ENCODE data around the gene UCKL1. TPM values are rescaled to one million over a fixed set of nuclear protein-coding genes. Genes with fewer than 3 reads are reported as not detected.
"Not testable (repeated sequence)": the region's sequence is repeated elsewhere in the genome, so short reads cannot be mapped to it uniquely, and the experiment has no call there.

The UCKL1 gene
- total RNA-seq, 2 donors from 2014 or later: 20.8 to 22.0 TPM

DNA sequence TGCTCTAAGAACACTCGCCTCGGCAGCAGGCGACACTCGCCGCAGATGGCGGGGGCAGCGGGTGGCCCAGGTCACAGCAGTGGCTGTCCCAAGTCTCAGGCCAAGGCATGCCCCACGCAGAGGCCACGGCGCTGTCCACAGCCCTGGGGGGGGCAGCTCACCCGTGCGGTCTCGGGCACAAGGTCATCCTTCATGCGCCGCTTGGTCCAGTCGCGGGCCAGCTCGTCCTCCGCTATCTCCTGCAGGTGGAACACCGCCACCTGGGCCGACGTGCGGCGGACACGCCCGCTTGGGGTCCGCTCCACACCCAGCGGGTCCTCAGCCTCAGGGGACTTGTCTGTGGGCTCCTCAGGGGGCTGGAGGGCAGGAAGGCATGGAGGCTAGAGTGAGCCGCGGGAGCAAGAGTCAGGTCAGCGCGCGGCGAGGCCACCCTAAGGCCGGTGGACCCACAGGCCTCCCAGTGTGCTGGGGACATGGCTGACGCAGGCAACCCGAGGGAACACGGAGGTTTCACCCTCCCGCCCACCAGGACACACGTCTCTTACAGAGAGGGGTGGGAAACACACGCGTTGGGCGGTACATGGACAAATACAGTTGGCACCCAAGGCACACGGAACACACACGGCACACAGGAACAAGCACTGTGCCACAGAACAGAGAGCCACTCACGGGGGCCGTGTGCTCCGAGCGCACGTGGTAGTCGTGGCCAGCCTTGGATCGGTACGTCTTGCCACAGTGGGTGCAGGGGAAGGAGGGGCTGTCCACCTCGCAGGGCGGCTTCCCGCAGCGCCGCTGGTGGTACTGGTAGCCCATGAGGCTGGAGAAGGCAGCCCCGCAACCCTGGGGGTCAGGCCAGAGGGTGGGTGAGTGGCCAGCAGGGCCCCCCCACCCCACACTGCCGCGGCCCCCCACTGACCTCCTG is 6.5 kb upstream of the UCKL1 start:
- intact Hi-C loops (cut with DNase I): no loop called here
- DNase-seq (ENCODE audit: low spot score): peak; percentile 81

DNA sequence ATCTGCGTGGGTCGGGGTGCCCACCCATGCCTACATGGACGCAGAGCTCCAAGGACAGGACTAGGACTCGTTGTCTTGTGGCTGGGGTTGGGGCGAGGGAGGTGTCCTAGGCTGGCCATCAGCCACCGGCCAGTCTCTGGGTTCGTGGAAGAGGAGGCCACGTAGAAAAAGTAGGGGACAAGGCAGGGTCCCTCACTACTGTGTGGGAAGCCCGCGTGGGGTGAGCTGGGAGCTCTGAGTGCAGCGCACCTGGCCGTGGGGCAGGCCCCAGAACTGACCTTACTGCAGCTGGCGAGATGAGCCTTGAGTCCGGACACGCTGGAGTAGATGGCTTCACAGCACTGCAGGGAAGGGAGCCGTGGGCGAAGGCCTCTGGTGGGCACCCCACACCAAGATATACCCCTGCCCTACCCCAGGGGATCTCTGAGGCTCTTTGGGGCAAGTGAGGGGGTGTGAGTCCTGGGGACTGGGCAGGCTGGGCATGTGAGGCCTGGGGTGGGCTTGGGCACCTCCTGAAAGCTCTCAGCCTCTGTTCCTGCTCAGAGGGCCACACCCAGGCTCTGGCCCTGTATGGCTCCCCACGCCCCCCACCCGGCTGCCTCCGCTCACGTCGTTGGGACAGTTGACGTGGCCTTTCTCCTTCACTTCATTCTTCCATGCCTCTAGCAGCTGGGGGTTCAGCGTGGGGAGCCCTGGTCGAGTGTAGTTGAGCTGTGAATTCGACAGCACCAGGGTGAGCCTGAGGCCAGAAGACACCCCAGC is 5.6 kb upstream of the UCKL1 start:
- intact Hi-C loops (cut with DNase I): no loop called here
- DNase-seq (ENCODE audit: low spot score): peak; percentile 79

GRCh38 chr20:63960654-63961621 is 4.7 kb upstream of the UCKL1 start:
- intact Hi-C loops (cut with DNase I); DNase-seq (ENCODE audit: low spot score): not testable (repeated sequence)

GRCh38 chr20:63959699-63960075 is 3.5 kb upstream of the UCKL1 start:
- intact Hi-C loops (cut with DNase I): no loop called here
- no peak for DNase-seq (ENCODE audit: low spot score)

- intact Hi-C loops (cut with DNase I): no loop called here
- DNase-seq (ENCODE audit: low spot score): no peak
These were observed 2.9 kb upstream of the UCKL1 start for GRCh38 chr20:63958964-63959698.

DNA sequence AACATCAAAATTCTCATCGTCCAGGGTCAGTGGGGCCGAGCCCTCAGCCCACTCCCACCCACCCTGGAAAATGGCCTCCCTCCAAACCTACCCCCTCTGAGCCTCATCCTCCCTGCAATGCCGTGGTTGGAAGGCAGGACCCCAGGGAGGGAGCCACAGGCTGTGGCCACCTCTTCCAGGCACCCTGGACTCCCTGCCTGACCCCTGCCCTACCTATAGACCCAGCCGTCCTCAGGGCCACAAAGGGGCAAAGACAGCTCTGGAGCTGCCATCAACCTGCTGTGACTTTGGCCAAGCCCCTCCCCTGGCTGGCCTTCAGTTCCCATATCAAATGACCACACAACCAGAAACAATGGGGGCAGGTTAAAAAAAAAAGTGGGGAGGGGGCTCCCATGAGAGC is 2.3 kb upstream of the UCKL1 start:
- no peak for DNase-seq (ENCODE audit: low spot score)
- intact Hi-C loops (cut with DNase I): no loop called here

DNA sequence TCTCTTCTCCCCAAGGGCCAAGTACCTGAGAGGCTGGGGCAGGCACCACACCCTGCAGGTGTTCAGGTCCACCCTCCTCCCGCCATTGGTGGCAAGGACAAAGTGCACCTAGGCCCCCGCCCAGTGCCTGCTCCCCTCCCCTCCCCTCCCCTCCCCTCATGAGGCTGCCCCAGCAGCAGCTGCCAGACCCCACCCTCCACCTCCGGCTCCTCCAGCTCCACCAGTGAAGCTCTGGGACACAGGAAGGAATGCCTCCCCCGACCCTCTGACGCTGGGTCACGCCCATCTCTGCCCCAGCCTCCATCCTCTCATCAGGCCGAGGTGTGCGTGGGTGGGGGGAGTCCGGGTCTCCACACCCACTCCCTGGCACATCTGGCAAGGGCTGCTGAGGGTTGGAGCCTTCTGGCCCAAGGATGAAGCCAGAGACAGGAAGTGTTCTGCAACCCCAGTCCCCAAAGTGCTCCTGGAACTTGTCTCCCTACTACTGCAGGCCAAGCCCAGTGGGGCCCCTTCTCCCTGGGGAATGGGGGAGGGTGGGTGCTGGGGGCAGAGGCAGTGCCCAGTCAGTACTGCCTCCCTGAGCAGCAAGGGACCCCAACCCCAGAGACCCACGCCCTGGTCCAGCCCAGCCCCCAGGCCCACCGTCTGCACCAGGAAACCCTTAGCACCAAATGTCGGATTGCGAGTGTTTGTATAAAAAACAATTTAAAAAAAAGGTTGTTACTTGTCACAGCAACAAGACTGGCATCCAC is 1.6 kb upstream of the UCKL1 start:
- intact Hi-C loops (cut with DNase I): no loop called here
- no peak for DNase-seq (ENCODE audit: low spot score)

- DNase-seq (ENCODE audit: low spot score): no peak
- intact Hi-C loops (cut with DNase I): no loop called here
These were observed 931 bp upstream of the UCKL1 start for GRCh38 chr20:63957004-63957689.

- no peak for DNase-seq (ENCODE audit: low spot score)
- intact Hi-C loops (cut with DNase I): no loop called here
These were observed 418 bp upstream of the UCKL1 start for GRCh38 chr20:63956664-63957003.

DNA sequence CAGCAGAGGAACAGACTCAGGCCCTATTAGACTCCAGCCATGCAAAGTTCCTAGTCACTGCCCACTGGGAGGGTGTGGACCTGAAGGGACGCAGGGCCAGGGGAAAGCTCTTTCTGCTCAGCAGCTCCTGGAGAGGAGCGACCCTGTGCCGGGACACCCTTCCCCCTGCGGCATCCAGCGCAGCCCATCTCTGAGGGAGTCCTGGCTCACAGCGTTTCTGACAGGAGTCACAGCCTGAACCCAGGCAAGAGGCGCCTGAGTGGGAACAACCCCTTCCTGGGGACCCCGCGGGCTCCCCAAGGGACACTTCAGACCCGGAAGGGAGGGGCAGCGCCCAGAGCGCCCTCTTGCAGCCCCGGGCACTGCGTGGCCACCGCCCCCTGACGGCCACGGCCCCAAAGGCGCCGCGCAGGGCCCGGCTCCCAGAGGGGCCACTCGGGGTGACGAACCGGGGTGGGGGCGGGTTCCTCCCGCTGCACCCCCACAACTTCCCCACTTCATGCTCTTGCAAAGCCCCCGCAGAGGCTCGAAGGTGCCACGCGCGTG is 862 bp downstream of the UCKL1 start:
- DNase-seq (ENCODE audit: low spot score): no peak
- intact Hi-C loops (cut with DNase I): no loop called here

DNA sequence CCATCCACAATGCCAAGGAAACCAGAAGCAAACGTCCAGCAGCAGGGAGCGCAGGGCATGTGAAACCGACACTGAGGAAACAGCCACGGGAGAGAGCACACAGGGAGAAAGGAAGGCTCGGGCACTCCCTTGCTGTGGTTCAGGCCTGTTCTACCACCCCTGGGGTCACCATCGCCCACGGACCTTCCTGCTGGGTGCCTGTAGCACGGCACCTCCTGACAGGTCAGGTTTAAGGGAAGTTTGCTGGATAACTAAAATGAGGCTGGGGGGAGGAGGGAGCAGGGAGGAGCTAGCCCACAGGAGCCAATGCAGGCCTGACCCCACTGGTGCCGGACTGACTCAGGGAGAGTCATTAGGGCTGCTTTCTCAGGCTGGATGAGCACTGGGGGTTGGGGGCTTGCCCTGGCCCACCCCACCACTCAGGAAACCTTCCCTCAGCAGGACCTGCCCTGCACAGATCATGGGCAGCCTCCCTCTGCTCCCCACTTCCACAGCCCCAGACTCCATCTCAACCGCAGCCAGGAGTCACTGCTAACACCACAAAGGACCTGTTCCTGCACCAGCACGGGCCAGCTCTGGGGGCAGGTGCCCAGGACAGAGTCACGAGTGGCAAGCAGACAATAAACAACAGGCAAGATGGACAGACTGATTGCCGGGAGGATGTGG is 2.3 kb downstream of the UCKL1 start:
- intact Hi-C loops (cut with DNase I): no loop called here
- DNase-seq (ENCODE audit: low spot score): no peak

- no peak for DNase-seq (ENCODE audit: low spot score)
- intact Hi-C loops (cut with DNase I): no loop called here
These were observed 3.4 kb downstream of the UCKL1 start for GRCh38 chr20:63952769-63953168.

DNA sequence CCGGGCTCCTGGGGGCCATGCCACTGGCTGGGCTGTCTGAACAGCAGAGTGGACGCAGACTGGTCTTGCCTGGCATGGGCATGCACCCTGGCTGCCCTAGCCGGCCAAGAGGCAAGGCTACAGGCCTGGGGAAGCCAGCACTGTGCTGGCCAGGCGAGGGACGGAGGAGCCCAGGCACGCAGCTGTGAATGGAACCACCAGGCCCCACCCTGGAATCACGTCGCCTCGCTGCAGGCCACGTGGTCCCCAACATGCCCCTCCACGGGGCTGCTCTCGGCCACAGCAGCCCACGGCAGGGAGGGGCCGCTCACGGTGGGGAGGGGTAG is 4.0 kb downstream of the UCKL1 start:
- intact Hi-C loops (cut with DNase I): no loop called here
- no peak for DNase-seq (ENCODE audit: low spot score)

- intact Hi-C loops (cut with DNase I): no loop called here
- no peak for DNase-seq (ENCODE audit: low spot score)
These were observed 4.6 kb downstream of the UCKL1 start for GRCh38 chr20:63951398-63952209.

DNA sequence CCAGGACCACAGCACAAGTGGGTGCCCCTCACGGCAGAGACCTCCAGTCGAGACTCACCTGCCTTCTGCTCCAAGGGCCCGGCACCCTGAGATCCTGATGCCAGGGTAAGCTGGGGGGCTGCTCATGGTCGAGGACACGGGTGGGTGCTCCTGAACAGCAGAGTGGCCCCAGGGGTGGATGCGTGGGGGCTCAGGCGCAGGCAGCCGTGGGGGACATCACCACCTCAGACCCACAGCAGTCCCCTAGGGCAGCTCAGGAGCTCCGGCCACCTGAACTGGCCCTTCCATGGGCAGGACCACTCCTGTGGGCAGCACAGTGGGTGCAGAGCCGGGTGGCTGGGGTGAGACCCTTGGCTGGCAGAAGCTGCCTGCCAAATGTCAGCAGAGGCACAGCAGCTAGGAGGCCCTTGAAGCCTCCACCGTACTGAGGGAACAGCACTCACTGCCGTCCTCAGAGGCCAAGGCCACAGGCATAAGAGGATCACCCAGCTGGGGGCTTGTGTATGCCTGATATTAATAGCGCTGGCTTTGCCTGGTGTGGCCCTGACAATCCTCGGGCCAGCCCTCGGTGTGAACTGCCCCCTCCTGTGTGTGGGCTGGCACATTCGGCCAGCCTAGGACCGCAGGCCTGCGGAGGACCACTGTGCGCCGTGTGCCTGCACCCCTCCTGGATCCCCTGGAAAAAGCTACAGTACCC is 5.4 kb downstream of the UCKL1 start:
- no peak for DNase-seq (ENCODE audit: low spot score)
- intact Hi-C loops (cut with DNase I): no loop called here
